Measurements from ENCODE around the gene ZNF691.

ZNF691 gene

DNA sequence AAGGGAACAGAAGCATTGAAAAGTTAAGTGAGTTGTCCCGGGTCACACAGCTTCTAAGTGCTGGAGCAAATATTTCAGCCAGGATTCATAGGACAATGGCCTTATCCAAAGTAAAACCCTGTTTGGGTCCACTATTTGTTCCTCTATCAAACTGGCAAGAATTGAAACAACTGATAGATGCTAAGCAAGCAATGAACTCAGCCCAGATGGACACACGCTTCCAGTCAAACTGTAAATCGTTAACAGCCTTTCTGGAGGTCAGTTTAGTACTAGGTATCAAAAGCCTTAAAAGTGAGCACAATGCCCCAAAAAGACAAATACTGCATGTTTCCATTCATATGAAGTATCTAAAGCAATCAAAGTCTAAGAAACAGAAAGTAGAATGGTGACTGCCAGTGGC lies 28.4 kb upstream of the ZNF691 start:
- Histone ChIP-seq H3K27me3 (replicated peaks) (no peaks in the 10 kb centered on the region), H3K4me3 (ENCODE audit: low read depth, low read length) (no peak overlapping the region), H3K27ac (no peak overlapping the region), H3K36me3 (replicated peaks) (no peaks in the 10 kb centered on the region)
- no peak for DNase-seq
- TF ChIP-seq, protein P1, sequence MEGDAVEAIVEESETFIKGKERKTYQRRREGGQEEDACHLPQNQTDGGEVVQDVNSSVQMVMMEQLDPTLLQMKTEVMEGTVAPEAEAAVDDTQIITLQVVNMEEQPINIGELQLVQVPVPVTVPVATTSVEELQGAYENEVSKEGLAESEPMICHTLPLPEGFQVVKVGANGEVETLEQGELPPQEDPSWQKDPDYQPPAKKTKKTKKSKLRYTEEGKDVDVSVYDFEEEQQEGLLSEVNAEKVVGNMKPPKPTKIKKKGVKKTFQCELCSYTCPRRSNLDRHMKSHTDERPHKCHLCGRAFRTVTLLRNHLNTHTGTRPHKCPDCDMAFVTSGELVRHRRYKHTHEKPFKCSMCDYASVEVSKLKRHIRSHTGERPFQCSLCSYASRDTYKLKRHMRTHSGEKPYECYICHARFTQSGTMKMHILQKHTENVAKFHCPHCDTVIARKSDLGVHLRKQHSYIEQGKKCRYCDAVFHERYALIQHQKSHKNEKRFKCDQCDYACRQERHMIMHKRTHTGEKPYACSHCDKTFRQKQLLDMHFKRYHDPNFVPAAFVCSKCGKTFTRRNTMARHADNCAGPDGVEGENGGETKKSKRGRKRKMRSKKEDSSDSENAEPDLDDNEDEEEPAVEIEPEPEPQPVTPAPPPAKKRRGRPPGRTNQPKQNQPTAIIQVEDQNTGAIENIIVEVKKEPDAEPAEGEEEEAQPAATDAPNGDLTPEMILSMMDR (IDR thresholded peaks at IDR 0.05; ENCODE audit: low read depth, low read length, missing control alignments): no peak
- in situ Hi-C loops (cut with HindIII; ENCODE audit: low pct_ligation_motif_present, low sequenced_read_pairs): no loop called here

DNA sequence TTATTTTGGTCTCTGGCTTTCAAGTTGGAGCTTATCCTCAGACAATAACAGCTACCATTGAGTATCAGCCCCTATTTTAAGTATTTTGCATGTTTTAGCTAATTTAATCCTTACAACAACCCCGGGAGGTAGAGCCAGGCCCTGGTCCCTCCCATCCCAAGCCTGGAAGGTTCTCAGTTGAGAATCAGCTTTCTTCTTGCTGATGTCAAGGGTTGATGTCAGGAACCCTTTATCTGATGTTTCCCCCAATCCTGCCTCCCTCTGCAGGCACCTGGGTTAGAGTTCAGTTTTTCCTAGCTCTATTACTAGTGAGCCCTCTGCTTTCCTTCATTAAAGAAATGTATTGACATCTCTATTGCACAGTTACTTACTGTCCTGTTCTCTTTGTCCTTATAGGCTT lies 25.6 kb upstream of the ZNF691 start:
- H3K27ac ChIP-seq: no peak overlapping the region
- TF ChIP-seq, protein P1 (IDR thresholded peaks at IDR 0.05; ENCODE audit: low read depth, low read length, missing control alignments): no peak
- DNase-seq: no peak
- no peaks in the 10 kb centered on the region for H3K27me3 ChIP-seq (replicated peaks)
- in situ Hi-C loops (cut with HindIII; ENCODE audit: low pct_ligation_motif_present, low sequenced_read_pairs): no loop called here
- H3K36me3 ChIP-seq (replicated peaks): no peaks in the 10 kb centered on the region
- H3K4me3 ChIP-seq (ENCODE audit: low read depth, low read length): no peak overlapping the region

DNA sequence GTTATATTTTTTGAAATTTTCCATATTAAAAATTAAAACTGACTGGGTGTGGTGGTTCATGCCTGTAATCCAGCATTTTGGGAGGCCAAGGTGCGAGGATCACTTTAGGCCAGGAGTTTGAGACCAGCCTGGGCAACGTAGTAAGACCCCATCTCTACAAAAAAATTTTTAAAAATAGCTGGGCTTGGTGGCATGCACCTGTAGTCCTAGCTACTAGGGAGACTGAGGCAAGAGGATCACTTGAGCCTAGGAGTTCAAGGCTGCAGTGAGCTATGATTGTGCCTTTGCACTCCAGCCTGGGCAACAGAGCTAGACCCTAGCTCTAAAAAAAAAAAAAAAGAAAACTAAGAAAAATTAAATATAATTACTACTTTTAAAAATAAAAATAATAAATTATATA lies 24.7 kb upstream of the ZNF691 start:
- Histone ChIP-seq H3K4me3 (ENCODE audit: low read depth, low read length) (no peak overlapping the region), H3K27me3 (replicated peaks) (no peaks in the 10 kb centered on the region), H3K27ac (no peak overlapping the region), H3K36me3 (replicated peaks) (no peaks in the 10 kb centered on the region)
- TF ChIP-seq, protein P1 (IDR thresholded peaks at IDR 0.05; ENCODE audit: low read depth, low read length, missing control alignments): no peak
- no peak for DNase-seq
- in situ Hi-C loops (cut with HindIII; ENCODE audit: low pct_ligation_motif_present, low sequenced_read_pairs): no loop called here

DNA sequence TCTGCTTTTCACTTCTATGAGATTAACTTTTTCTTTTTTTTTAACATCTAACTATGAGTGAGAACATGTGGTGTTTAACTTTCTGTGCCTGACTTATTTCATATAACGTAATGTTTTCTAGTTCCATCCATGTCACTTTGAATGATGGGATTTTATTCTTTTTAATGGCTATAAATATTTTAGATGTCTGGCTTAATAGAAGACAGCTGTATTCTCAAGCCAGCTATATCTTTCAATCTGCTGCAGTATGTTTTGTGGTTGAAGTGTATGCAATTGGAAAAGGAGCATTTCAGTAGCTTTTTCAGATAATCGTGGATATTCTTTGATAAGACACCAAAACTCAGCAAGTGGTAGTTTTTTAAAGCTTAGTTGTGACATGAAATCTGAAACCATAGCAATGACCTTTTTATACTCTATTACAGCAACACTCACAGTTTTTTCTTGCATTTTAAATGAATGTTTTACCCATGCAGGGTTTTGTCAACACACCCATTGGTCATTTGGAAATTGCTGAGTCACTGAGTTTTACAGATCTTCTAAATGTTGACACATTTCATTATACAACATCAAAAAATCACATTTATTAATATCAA lies 23.5 kb upstream of the ZNF691 start:
- H3K36me3 ChIP-seq (replicated peaks): no peaks in the 10 kb centered on the region
- H3K27me3 ChIP-seq (replicated peaks): no peaks in the 10 kb centered on the region
- H3K4me3 ChIP-seq (ENCODE audit: low read depth, low read length): no peak overlapping the region
- H3K27ac ChIP-seq: no peak overlapping the region
- DNase-seq: no peak
- TF ChIP-seq, protein P1 (IDR thresholded peaks at IDR 0.05; ENCODE audit: low read depth, low read length, missing control alignments): no peak
- in situ Hi-C loops (cut with HindIII; ENCODE audit: low pct_ligation_motif_present, low sequenced_read_pairs): no loop called here

DNA sequence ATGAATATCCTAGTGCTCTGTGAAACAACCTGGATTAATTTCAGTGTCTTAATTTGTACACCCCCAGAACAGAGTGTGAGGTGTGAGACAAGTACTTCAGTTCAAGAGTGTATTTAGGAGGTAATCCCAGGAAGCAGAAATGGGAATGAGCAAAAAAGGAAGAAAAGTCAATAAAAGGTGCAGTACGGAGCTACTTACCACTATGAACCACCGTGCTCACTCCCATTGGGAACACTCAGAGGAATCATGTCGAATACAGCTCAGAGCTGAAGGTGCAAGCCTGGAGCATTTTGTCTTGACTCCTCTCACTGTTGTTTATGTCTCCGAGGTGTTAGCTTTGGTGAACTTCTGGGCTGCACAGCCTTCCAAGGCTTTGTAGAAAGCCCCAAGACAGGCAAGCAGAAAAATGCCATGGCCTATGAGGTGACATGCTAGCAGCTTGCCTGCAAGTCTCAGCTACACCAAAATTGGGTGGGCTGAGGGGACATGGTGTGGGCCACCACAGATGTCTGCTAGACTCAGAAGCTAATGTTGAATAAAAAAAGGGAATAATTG lies 21.9 kb upstream of the ZNF691 start:
- TF ChIP-seq, protein P1 (IDR thresholded peaks at IDR 0.05; ENCODE audit: low read depth, low read length, missing control alignments): no peak
- Histone ChIP-seq H3K4me3 (ENCODE audit: low read depth, low read length) (no peak overlapping the region), H3K27me3 (replicated peaks) (no peaks in the 10 kb centered on the region), H3K27ac (no peak overlapping the region), H3K36me3 (replicated peaks) (no peaks in the 10 kb centered on the region)
- DNase-seq: no peak
- in situ Hi-C loops (cut with HindIII; ENCODE audit: low pct_ligation_motif_present, low sequenced_read_pairs): no loop called here

Data from brain microvascular endothelial cell (primary cell).